Stomach (tissue), 9 donors: ENCODE data around the gene CDC42SE2. TPM values are rescaled to one million over a fixed set of nuclear protein-coding genes. Genes with fewer than 3 reads are reported as not detected.

Source experiments
- DNase-seq, 2 donors: peaks; one replicate each; pipeline versions ENCODE4 v3.0.0 to v3.0.0-alpha.2; 2013 to 2019
- H3K27ac ChIP-seq, 5 donors: fragments of 200-600 bp in 4 of 5; sonication (generic) in 4 of 5; one replicate each; pipeline ENCODE4 v1.5.1; 2013 to 2019; ENCODE audit warnings: mild to moderate bottlenecking in 1 of 5, moderate library complexity in 1 of 5
- H3K27me3 ChIP-seq, 3 donors: fragments of 200-600 bp; sonication (generic); one replicate each; pipeline ENCODE4 v1.5.1; 2017 to 2019; ENCODE audit warnings: mixed run types in 1 of 3
- H3K36me3 ChIP-seq, 4 donors: fragments of 200-600 bp; sonication (generic); 1 replicate in 3 of 4; 2 replicates in 1 of 4; pipeline ENCODE4 v1.5.1; 2016 to 2019
- H3K4me1 ChIP-seq, 4 donors: fragments of 200-600 bp; sonication (generic); one replicate each; pipeline ENCODE4 v1.5.1; 2016 to 2019
- H3K4me3 ChIP-seq, 4 donors: fragments of 200-600 bp; sonication (generic) in 3 of 4; one replicate each; pipeline ENCODE4 v1.5.1; 2016 to 2019; ENCODE audit warnings: mild to moderate bottlenecking in 1 of 4
- H3K9me3 ChIP-seq, 4 donors: fragments of 200-600 bp; sonication (generic); one replicate each; pipeline ENCODE4 v1.5.1; 2016 to 2019
- CTCF ChIP-seq, 7 experiments: fragments of 450-650 bp in 4 of 7; fragments of 200-600 bp in 3 of 7; sonication (generic) in 3 of 7; IDR thresholded peaks; one replicate each; pipeline ENCODE4 v1.5.1; 2016 to 2019; ENCODE audit warnings: antibody characterized with exemption in 7 of 7, control low read depth in 2 of 7, mild to moderate bottlenecking in 1 of 7
- EP300 ChIP-seq: sonication (generic); formaldehyde crosslinking; IDR thresholded peaks from one replicate; pipeline ENCODE4 v1.6.1; 2017; ENCODE audit warnings: antibody characterized with exemption
- POLR2A ChIP-seq, 4 donors: fragments of 450-650 bp; IDR thresholded peaks; one replicate each; pipeline ENCODE4 v1.6.1; 2016; ENCODE audit warnings: antibody characterized with exemption in 4 of 4, control low read depth in 2 of 4, mild to moderate bottlenecking in 1 of 4, moderate library complexity in 1 of 4
- POLR2AphosphoS5 ChIP-seq, 3 donors: sonication (generic); formaldehyde crosslinking; IDR thresholded peaks; one replicate each; pipeline ENCODE4 v1.6.1; 2016; ENCODE audit warnings: antibody characterized with exemption in 3 of 3
- WGBS, 5 donors: extraction: QIAGEN DNeasy Blood & Tissue Kit in 3 of 5; methylation state at CpG; one replicate each; pipeline versions ENCODE4 v1.1.5 to v1.1.7; 2013 to 2018; 5-methylcytosine and 5-hydroxymethylcytosine counted together
- intact Hi-C: fragments of 100-400 bp; cut with DNase I; formaldehyde crosslinking; loops from one replicate; pipeline ENCODE4 v1.15.1; 2023; ENCODE audit warnings: low total_unique reads
- polyA plus RNA-seq, 3 donors: library from polyadenylated mRNA; stranded (reverse); fragments of 200-250 nt; gene quantifications; one replicate each; pipeline ENCODE4 v1.2.3, GENCODE V29; 2013
- total RNA-seq, 5 donors: library from RNA; depleted of rRNA; stranded (reverse); fragments of >200 nt; gene quantifications; one replicate each; pipeline versions ENCODE4 v1.1.0 to v1.2.3, GENCODE V29; 2014 to 2016
- donor health status: healthy with polysubstance abuse.
- donor health status: Bipolar disorder and iron deficiency.
- donor health status: healthy.

CDC42SE2 gene
- total and polyA plus RNA-seq, 8 donors, result 11.0 to 87.9 (median 20.6) TPM

- peaks cover 5 to 20% (median 15%) of the 10 kb centered on the region in 4 donors for H3K9me3 ChIP-seq
- DNase-seq, result no peak
- no peak overlapping the region for H3K27ac ChIP-seq
- no peaks in the 10 kb centered on the region for H3K36me3 ChIP-seq
- H3K27me3 ChIP-seq, result no peaks in the 10 kb centered on the region
- H3K4me1 ChIP-seq, result no peaks in the 10 kb centered on the region
- TF ChIP-seq POLR2A (IDR thresholded peaks at IDR 0.05), result no peak
- no peak for TF ChIP-seq EP300
- TF ChIP-seq CTCF (IDR thresholded peaks at IDR 0.05), result no peak
- TF ChIP-seq POLR2AphosphoS5 (IDR thresholded peaks at IDR 0.05), result no peak
- no peak overlapping the region for H3K4me3 ChIP-seq
- intact Hi-C loops, result no loop called here
Measured at GRCh38 chr5:131242728-131243255, 21.1 kb upstream of the CDC42SE2 start.

GRCh38 chr5:131245312-131245711 is 18.5 kb upstream of the CDC42SE2 start:
- Histone ChIP-seq H3K4me1 (no peaks in the 10 kb centered on the region), H3K4me3 (no peak overlapping the region), H3K27ac (no peak overlapping the region), H3K27me3 (no peaks in the 10 kb centered on the region), H3K36me3 (no peaks in the 10 kb centered on the region), H3K9me3 (peaks cover 5 to 20% (median 15%) of the 10 kb centered on the region in 4 donors)
- no peak for DNase-seq
- intact Hi-C loops, result no loop called here
- TF ChIP-seq EP300 (no peak), CTCF (IDR thresholded peaks at IDR 0.05) (no peak), POLR2A (IDR thresholded peaks at IDR 0.05) (no peak), POLR2AphosphoS5 (IDR thresholded peaks at IDR 0.05) (no peak)

- DNase-seq, result no peak
- no peak overlapping the region for H3K4me3 ChIP-seq
- intact Hi-C loops, result no loop called here
- no peaks in the 10 kb centered on the region for H3K4me1 ChIP-seq
- no peak for TF ChIP-seq CTCF (IDR thresholded peaks at IDR 0.05)
- TF ChIP-seq POLR2A (IDR thresholded peaks at IDR 0.05), result no peak
- TF ChIP-seq POLR2AphosphoS5 (IDR thresholded peaks at IDR 0.05), result no peak
- TF ChIP-seq EP300, result no peak
- no peaks in the 10 kb centered on the region for H3K36me3 ChIP-seq
- H3K27ac ChIP-seq, result no peak overlapping the region
- H3K27me3 ChIP-seq, result no peaks in the 10 kb centered on the region
- peaks cover 5 to 20% (median 15%) of the 10 kb centered on the region in 4 donors for H3K9me3 ChIP-seq
- WGBS, 5 donors, result 87 to 100% (median 93%) methylated on average over 2 of the region's 2 CpGs
Measured at GRCh38 chr5:131245948-131246347, 17.9 kb upstream of the CDC42SE2 start.

- H3K27me3 ChIP-seq, result no peaks in the 10 kb centered on the region
- DNase-seq, result no peak
- no peaks in the 10 kb centered on the region for H3K36me3 ChIP-seq
- peaks cover 0 to 1% (median 0%) of the 10 kb centered on the region in 4 donors for H3K4me1 ChIP-seq
- 92 to 100% (median 96%) methylated on average over 4 of the region's 4 CpGs for WGBS, 5 donors
- no peak overlapping the region for H3K27ac ChIP-seq
- H3K9me3 ChIP-seq, result peaks cover 5 to 20% (median 15%) of the 10 kb centered on the region in 4 donors
- H3K4me3 ChIP-seq, result no peak overlapping the region
- intact Hi-C loops, result no loop called here
- TF ChIP-seq EP300 (no peak), POLR2A (IDR thresholded peaks at IDR 0.05) (no peak), POLR2AphosphoS5 (IDR thresholded peaks at IDR 0.05) (no peak), CTCF (IDR thresholded peaks at IDR 0.05) (no peak)
Measured at GRCh38 chr5:131246504-131246903, 17.3 kb upstream of the CDC42SE2 start.
